GM19438 (cell line): ENCODE data around the gene SCRN1.
"Not testable (repeated sequence)": the region's sequence is repeated elsewhere in the genome, so short reads cannot be mapped to it uniquely, and the experiment has no call there.

Source experiments
- ATAC-seq: cut with Tn5 transposase; IDR thresholded peaks from one replicate; pipeline ENCODE4 v1.9.1; 2021; ENCODE audit warnings: low read depth; ENCODE audit not compliant: unreplicated experiment

SCRN1 gene

GRCh38 chr7:29893351-29893965 lies 96.1 kb downstream of the SCRN1 start:
- no peak for ATAC-seq

GRCh38 chr7:29892231-29892630 lies 97.4 kb downstream of the SCRN1 start:
- ATAC-seq: no peak

- ATAC-seq: no peak
Measured at GRCh38 chr7:29891766-29892165, 97.8 kb downstream of the SCRN1 start.

GRCh38 chr7:29890786-29891185 lies 98.8 kb downstream of the SCRN1 start:
- ATAC-seq: not testable (repeated sequence)

- ATAC-seq: no peak
Measured at GRCh38 chr7:29890251-29890650, 99.3 kb downstream of the SCRN1 start.

GRCh38 chr7:29889288-29889687 lies 100.3 kb downstream of the SCRN1 start:
- no peak for ATAC-seq

DNA sequence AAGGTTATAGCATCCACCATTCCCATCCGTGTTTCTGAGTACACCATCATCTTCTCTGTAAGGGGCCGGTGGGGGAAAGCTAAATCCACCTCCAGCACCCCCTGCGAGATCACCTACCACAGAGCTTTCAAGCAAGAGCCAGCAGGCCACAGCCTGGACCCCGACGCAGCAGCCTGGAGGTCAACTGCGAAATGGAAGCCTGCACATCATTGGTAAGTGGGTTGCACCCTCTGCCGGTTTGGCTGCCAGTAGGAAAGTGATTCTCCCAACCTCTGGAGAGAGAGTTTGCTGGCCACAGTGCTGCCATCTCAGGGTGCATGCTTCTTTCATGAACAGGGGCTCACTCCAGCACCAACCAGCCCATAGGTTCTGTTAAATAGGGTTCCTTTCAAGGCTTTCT lies 101.6 kb downstream of the SCRN1 start:
- ATAC-seq: no peak

- no peak for ATAC-seq
Measured at GRCh38 chr7:29886827-29887226, 102.8 kb downstream of the SCRN1 start.

GRCh38 chr7:29885626-29886025 lies 104.0 kb downstream of the SCRN1 start:
- ATAC-seq: no peak

- no peak for ATAC-seq
Measured at GRCh38 chr7:29884399-29885272, 105.0 kb downstream of the SCRN1 start.

DNA sequence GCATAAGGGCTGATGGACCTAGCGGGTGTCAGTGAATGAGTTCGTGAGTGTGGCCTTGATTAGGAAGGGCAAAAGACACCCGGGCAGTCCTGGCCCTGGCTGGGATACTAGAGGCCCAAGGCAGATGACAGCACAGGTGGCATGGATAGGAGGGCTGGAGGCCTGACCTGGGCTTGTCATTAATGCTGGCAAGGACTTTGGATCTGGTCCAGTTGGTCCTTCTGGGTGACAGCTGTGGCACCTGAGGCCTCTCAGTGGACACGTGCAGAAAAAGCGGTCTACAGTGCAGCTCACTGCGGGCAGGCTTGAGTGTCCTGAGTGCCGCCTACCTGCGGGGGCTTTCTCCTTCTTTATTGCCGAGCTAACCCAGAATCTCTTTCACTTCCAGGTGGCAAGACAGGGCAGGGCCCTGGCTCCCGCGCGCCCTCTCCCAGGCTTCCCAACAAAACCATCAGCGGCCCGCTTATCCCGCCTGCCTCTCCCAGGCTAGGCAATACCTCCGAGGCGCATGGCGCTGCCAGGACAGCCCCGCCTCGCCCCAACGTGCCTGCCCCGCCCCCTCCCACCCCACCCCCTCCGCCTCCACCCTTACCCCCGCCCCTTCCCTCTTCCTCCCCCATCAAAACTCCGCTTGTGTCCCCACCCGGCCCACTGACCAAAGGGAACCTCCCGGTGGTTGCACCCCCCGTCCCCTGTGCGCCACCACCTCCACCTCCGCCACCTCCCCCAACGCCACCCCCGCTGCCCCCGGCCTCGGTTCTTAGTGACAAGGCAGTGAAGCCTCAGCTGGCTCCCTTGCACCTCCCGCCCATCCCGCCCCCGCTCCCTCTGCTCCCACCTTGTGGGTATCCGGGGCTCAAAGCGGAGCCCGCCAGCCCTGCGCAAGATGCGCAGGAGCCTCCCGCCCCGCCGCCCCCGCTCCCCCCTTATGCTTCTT lies 105.9 kb downstream of the SCRN1 start:
- no peak for ATAC-seq

GRCh38 chr7:29882481-29882880 lies 107.1 kb downstream of the SCRN1 start:
- ATAC-seq: no peak

- no peak for ATAC-seq
Measured at GRCh38 chr7:29881724-29882123, 107.9 kb downstream of the SCRN1 start.

DNA sequence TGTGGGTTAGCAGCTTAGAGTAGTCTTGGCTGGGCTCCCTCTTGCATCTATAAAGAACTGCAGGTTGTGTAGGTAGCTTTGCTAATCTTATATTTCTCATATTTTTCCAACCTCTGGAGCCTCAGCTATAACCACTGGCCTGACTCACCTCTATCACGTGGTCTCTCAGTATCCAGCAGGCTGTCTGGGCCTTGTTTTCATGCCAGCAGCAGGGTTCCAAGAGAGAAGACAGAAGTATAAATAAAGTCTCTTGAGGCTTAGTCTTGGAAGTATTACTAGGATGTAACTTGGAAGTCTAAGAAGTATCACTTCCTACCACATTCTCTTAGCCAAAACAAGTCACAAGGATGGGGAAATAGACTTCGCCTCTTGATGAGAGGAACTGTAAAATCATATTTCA lies 110.0 kb downstream of the SCRN1 start:
- ATAC-seq: no peak

DNA sequence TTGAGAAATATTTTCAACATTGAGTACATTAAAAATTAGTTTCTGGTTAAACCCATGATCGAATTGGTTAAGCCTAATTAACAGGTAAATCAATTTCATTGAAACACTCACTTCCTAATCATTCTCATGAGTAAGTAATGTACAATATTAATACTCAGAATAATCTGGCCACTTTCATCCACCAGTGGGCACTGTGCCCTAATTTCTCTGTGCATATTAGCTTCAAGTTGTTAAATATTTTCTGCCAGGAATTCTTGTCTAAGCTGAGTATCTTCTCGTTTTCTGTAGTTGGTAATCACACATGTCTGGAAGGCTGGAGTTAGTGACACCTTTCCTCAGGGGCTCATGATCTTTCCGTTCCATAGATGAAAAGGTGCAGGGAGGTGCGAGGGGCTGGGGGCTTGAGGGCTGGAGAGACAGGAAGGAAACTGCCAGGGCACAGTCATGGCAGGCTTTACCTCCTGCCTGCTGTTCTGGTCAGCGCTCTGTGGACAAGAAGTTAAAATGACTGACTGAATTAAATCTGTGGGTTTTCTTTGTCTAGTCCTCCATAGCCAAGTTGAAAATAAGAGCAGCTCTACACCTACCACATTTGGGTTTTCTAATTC lies 111.4 kb downstream of the SCRN1 start:
- no peak for ATAC-seq

DNA sequence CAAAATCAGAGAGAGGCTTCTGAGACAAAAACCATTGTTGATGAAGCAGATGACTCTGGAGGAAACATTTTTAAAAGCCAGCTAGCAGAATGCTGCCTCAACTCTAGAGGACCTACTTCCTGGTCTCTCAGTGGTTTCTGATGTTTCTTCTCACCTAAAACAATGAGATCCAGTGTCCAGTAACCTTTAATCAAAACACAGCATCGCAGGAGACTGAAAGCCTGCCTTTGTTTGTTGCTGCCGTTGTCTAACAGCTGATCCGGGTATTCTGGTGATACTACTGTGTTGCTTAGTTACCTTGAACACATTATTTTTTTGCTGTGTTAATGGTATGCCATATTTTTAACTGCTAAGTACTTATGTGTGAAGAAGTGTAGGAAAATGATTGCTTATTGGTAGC lies 112.4 kb downstream of the SCRN1 start:
- no peak for ATAC-seq

DNA sequence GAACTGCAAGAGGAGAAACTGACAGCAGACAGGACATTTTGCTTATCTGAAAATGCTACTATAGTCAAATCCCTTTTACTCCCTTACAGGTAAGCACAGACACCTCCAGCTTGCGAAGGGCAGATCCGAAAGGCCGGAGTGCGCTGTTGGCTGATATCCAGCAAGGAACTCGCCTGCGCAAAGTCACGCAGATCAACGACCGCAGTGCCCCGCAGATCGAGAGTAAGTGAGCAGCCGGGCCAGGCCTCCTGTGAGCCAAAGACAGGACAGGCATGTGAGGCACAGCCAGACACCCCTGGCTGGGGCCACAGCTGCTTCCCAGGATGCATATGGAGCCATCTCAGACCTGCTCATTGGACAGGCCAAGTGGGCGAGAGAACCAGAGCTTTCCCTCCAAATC lies 113.9 kb downstream of the SCRN1 start:
- ATAC-seq: no peak

DNA sequence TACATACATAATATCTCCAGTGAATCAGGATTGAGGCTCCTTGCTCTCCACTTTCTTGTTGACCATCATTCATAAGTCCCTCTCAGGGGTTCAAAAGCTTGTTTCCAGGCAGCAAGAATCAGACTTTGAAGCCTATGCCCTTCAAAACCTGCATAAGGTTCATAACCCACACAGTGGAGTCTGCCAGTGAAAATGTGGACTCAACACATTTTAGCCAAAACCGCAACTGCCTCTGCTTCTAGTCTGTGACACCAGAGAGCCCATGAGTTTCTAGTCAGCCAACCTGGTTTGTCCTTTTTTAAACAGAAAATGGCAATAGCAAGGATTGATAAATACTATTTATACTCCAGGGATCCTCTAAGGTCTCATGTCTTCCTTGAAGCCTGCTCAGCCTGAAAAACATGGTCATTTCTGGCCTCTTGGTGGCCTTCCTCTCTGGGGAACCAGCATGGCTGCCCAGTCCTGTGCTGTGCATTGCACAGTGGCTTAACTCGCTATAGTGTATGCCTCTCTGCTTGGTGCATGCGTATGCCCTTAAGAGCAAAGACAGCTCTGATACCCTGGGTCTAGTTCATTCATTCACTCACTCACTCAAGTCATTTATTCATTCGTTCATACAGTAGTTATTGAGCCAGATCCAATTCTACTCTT lies 115.8 kb downstream of the SCRN1 start:
- ATAC-seq: no peak

- ATAC-seq: no peak
Measured at GRCh38 chr7:29871787-29872398, 117.7 kb downstream of the SCRN1 start.
